Caco-2 (cell line): ENCODE results near the gene CROCC2. TPM values are rescaled to one million over a fixed set of nuclear protein-coding genes. Genes with fewer than 3 reads are reported as not detected.

Experiments used
- BruUV-seq: library from RNA; stranded (reverse); fragments of 400-500 nt; replicated peaks from 2 replicates; lab custom pipeline; 2021; lab: Mats Ljungman, UMichigan
- CTCF ChIA-PET: fragments of 300-600 bp; sonication (Branson Sonifier 250); formaldehyde crosslinking; loops from one replicate; lab custom pipeline; 2022; ENCODE audit warnings: antibody characterized with exemption; lab: Charles Lee
- POLR2A ChIA-PET: fragments of 300-600 bp; sonication (Branson Sonifier 250); formaldehyde crosslinking; loops from one replicate; lab custom pipeline; 2022; ENCODE audit warnings: antibody characterized with exemption; lab: Charles Lee
- DNase-seq, 2 experiments: peaks; one replicate each; pipeline versions ENCODE4 v3.0.0 to v3.0.0-alpha.2; 2020 to 2022
- H3K27me3 ChIP-seq: replicated peaks from 2 replicates; pipeline ENCODE4 v1.6.0; 2011; ENCODE audit warnings: low read length; ENCODE audit not compliant: control insufficient read depth, insufficient read depth
- H3K36me3 ChIP-seq: 2 replicates; pipeline ENCODE4 v1.5.1; 2011; ENCODE audit warnings: low read length; ENCODE audit not compliant: control insufficient read depth, insufficient read depth
- H3K4me1 ChIP-seq: fragments of 250-450 bp; sonication (Bioruptor Pico); 2 replicates; pipeline ENCODE4 v1.5.1; 2020; ENCODE audit warnings: mild to moderate bottlenecking
- H3K4me3 ChIP-seq: 2 replicates; pipeline ENCODE4 v1.5.1; 2011; ENCODE audit warnings: low read depth, mild to moderate bottlenecking, control low read depth, low read length
- H3K9me3 ChIP-seq: fragments of 250-450 bp; sonication (Bioruptor Pico); 2 replicates; pipeline ENCODE4 v1.5.1; 2020; ENCODE audit warnings: mild to moderate bottlenecking, moderate library complexity
- H3K27ac Mint-ChIP-seq: one replicate; pipeline ENCODE4 v1.8.0; 2022; ENCODE audit warnings: mixed read lengths; ENCODE audit not compliant: unreplicated experiment
- H3K27me3 Mint-ChIP-seq: one replicate; pipeline ENCODE4 v1.8.0; 2022; ENCODE audit warnings: mixed read lengths; ENCODE audit not compliant: insufficient read depth, unreplicated experiment
- H3K36me3 Mint-ChIP-seq: one replicate; pipeline ENCODE4 v1.8.0; 2022; ENCODE audit warnings: mild to moderate bottlenecking, mixed read lengths; ENCODE audit not compliant: insufficient read depth, unreplicated experiment
- H3K4me1 Mint-ChIP-seq: one replicate; pipeline ENCODE4 v1.8.0; 2022; ENCODE audit warnings: low read depth, mixed read lengths; ENCODE audit not compliant: unreplicated experiment
- H3K4me3 Mint-ChIP-seq: one replicate; pipeline ENCODE4 v1.8.0; 2022; ENCODE audit warnings: mild to moderate bottlenecking, moderate library complexity, mixed read lengths; ENCODE audit not compliant: unreplicated experiment
- H3K9me3 Mint-ChIP-seq: one replicate; pipeline ENCODE4 v1.8.0; 2022; ENCODE audit warnings: mixed read lengths; ENCODE audit not compliant: unreplicated experiment
- intact Hi-C: fragments of 100-400 bp; cut with micrococcal nuclease; formaldehyde crosslinking; loops from one replicate; pipeline ENCODE4 v1.10.0; 2022; ENCODE audit not compliant: unreplicated experiment
- total RNA-seq: library from RNA; stranded (reverse); gene quantifications from 2 replicates; pipeline ENCODE4 v1.2.3, GENCODE V29; 2022
- TF ChIP-seq, protein P1 (sequence below), 2 experiments: fragments of 200-600 bp in 1 of 2; IDR thresholded peaks; 1 replicate in 1 of 2; 2 replicates in 1 of 2; pipeline versions ENCODE4 v1.5.1 to v1.8.0; 2011 to 2022; ENCODE audit warnings: antibody characterized with exemption in 1 of 2, control low read depth in 1 of 2, inconsistent platforms in 1 of 2, low read depth in 1 of 2, low read length in 1 of 2, mild to moderate bottlenecking in 1 of 2, moderate library complexity in 1 of 2; ENCODE audit not compliant: insufficient read depth in 1 of 2, severe bottlenecking in 1 of 2, unreplicated experiment in 1 of 2

The CROCC2 gene
- total RNA-seq, 1 experiment from 2014 or later, result not detected

DNA sequence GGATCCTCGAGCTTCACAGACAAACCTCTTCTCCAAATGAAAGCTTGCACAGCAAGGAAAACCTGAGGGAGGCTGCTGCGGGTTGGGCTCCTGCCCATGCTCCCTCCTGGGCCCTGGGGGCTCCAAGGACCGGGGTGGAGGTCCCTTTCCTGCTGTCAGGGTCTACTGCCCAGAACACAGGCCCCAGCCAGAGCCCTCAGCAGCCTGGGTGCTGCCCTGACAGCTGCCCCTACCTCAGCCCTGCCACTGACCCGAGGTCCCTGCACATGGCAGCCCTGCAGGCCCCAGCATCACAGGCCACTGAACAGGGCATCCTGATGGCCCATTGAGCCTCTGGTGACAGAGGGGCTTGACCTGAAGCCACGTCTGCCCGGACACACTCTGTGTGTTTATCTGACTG is 41.0 kb downstream of the CROCC2 start:
- Mint-ChIP-seq H3K4me1 (no peaks in the 10 kb centered on the region), H3K9me3 (no peaks in the 10 kb centered on the region), H3K27ac (no peak overlapping the region), H3K4me3 (no peak overlapping the region), H3K27me3 (peaks cover 3% of the 10 kb centered on the region), H3K36me3 (no peaks in the 10 kb centered on the region)
- H3K4me3 ChIP-seq, result no peak overlapping the region
- H3K9me3 ChIP-seq, result no peaks in the 10 kb centered on the region
- ChIA-PET CTCF (no interaction called here), POLR2A (no interaction called here)
- H3K36me3 ChIP-seq, result no peaks in the 10 kb centered on the region
- no peaks in the 10 kb centered on the region for H3K4me1 ChIP-seq
- DNase-seq, result no peak
- BruUV-seq, result no TSS peak
- H3K27me3 ChIP-seq, result no peaks in the 10 kb centered on the region
- intact Hi-C loops, result no loop called here
- TF ChIP-seq, protein P1, sequence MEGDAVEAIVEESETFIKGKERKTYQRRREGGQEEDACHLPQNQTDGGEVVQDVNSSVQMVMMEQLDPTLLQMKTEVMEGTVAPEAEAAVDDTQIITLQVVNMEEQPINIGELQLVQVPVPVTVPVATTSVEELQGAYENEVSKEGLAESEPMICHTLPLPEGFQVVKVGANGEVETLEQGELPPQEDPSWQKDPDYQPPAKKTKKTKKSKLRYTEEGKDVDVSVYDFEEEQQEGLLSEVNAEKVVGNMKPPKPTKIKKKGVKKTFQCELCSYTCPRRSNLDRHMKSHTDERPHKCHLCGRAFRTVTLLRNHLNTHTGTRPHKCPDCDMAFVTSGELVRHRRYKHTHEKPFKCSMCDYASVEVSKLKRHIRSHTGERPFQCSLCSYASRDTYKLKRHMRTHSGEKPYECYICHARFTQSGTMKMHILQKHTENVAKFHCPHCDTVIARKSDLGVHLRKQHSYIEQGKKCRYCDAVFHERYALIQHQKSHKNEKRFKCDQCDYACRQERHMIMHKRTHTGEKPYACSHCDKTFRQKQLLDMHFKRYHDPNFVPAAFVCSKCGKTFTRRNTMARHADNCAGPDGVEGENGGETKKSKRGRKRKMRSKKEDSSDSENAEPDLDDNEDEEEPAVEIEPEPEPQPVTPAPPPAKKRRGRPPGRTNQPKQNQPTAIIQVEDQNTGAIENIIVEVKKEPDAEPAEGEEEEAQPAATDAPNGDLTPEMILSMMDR (IDR thresholded peaks at IDR 0.05; ENCODE audit: insufficient read depth in 1 of 2, low read depth in 1 of 2, low read length in 1 of 2, severe bottlenecking in 1 of 2, unreplicated experiment in 1 of 2), result no peak

DNA sequence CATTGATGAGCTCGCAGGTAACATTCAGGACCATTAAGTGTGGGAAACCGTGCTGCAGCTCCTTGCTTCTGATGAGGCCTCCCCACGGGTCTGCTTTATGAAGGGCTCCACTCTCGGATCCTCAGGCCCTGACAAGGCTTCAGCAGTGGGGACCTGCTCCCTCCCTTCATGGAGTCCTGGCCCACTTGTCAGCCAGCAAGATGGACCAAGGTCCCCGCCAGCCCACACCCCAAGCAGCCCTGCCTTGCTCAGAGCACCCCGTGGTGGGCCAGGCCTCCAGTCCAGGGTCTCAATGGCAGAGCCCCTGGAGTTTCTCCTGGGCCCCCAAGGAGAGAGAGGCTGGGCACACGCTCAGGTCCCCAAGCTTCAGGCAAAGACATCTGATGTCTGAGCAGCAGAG is 41.5 kb downstream of the CROCC2 start:
- Mint-ChIP-seq H3K36me3 (no peaks in the 10 kb centered on the region), H3K9me3 (no peaks in the 10 kb centered on the region), H3K27ac (no peak overlapping the region), H3K4me1 (no peaks in the 10 kb centered on the region), H3K27me3 (peaks cover 3% of the 10 kb centered on the region), H3K4me3 (no peak overlapping the region)
- no peaks in the 10 kb centered on the region for H3K4me1 ChIP-seq
- no peaks in the 10 kb centered on the region for H3K9me3 ChIP-seq
- H3K36me3 ChIP-seq, result no peaks in the 10 kb centered on the region
- no peak for DNase-seq
- intact Hi-C loops, result no loop called here
- no TSS peak for BruUV-seq
- no peak overlapping the region for H3K4me3 ChIP-seq
- POLR2A ChIA-PET, result no interaction called here
- CTCF ChIA-PET, result no interaction called here
- H3K27me3 ChIP-seq, result no peaks in the 10 kb centered on the region
- TF ChIP-seq, protein P1 (IDR thresholded peaks at IDR 0.05; ENCODE audit: insufficient read depth in 1 of 2, low read depth in 1 of 2, low read length in 1 of 2, severe bottlenecking in 1 of 2, unreplicated experiment in 1 of 2), result no peak

DNA sequence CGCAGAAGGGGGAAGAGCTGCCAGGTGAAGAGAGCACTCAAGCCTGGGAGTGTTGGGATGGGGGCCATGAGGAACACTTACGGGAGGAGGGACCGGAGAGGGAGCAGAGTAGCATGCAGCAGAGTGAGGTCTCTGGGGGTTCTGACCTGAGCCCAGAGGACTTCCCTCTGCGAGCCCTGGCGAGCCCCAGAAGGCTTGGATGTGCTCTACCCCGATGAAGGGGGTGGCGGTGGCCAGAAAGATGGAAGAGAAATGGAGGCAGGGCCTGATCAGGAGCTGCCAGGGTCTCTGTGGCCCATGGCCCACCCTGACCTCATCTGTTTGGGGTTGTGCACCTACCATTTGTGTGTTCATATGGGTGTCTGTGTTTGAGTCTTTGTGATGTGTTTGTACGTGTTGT is 42.0 kb downstream of the CROCC2 start:
- no peak overlapping the region for H3K4me3 ChIP-seq
- intact Hi-C loops, result no loop called here
- H3K27me3 ChIP-seq, result no peaks in the 10 kb centered on the region
- Mint-ChIP-seq H3K4me1 (no peaks in the 10 kb centered on the region), H3K9me3 (no peaks in the 10 kb centered on the region), H3K36me3 (no peaks in the 10 kb centered on the region), H3K4me3 (no peak overlapping the region), H3K27me3 (peaks cover 3% of the 10 kb centered on the region), H3K27ac (no peak overlapping the region)
- TF ChIP-seq, protein P1 (IDR thresholded peaks at IDR 0.05; ENCODE audit: insufficient read depth in 1 of 2, low read depth in 1 of 2, low read length in 1 of 2, severe bottlenecking in 1 of 2, unreplicated experiment in 1 of 2), result no peak
- H3K36me3 ChIP-seq, result no peaks in the 10 kb centered on the region
- no TSS peak for BruUV-seq
- CTCF ChIA-PET, result no interaction called here
- POLR2A ChIA-PET, result no interaction called here
- H3K4me1 ChIP-seq, result no peaks in the 10 kb centered on the region
- no peaks in the 10 kb centered on the region for H3K9me3 ChIP-seq
- DNase-seq, result no peak
